Measurements from ENCODE around the gene ADPRH.

GRCh38 chr3:119613872-119614271 is 34.6 kb downstream of the ADPRH start:
- TF ChIP-seq ETV6 (conservative IDR thresholded peaks at IDR 0.05 in 1 of 2, IDR thresholded peaks at IDR 0.05 in 1 of 2; ENCODE audit: borderline replicate concordance in 1 of 2, low read depth in 1 of 2) (no peak), POLR2AphosphoS5 (IDR thresholded peaks at IDR 0.05; ENCODE audit: low read length) (no peak), ZBTB11 (CRISPR knock-in tag; IDR thresholded peaks at IDR 0.05) (no peak), CTCF (IDR thresholded peaks at IDR 0.05 in 2 of 3, conservative IDR thresholded peaks at IDR 0.05 in 1 of 3; ENCODE audit: control insufficient read depth in 2 of 3, extremely low read depth in 1 of 3, insufficient read depth in 1 of 3, low read depth in 3 of 3, low read length in 3 of 3) (no peak), HDAC2 (IDR thresholded peaks at IDR 0.05) (no peak), RB1 (IDR thresholded peaks at IDR 0.05; ENCODE audit: borderline replicate concordance) (no peak), EZH2 (IDR thresholded peaks at IDR 0.05; ENCODE audit: borderline replicate concordance, control insufficient read depth, low read depth, low read length) (no peak), SRF (IDR thresholded peaks at IDR 0.05; ENCODE audit: low read depth in 2 of 2, low read length in 2 of 2) (no peak), EGR1 (IDR thresholded peaks at IDR 0.05; ENCODE audit: borderline replicate concordance in 1 of 2, low read depth in 2 of 2, low read length in 2 of 2) (no peak), SREBF2 (IDR thresholded peaks at IDR 0.05; ENCODE audit: low read length) (no peak)
